Left lung (tissue), 10 donors: ENCODE data around the gene DHH. TPM values are rescaled to one million over a fixed set of nuclear protein-coding genes. Genes with fewer than 3 reads are reported as not detected.
A peak's percentile ranks its signal among the peaks of the same experiment; 100 is the strongest.

ENCODE experiments used
- ATAC-seq: fragments of 200-7000 bp; cut with Tn5 transposase; one replicate; pipeline ENCODE4 v1.9.1; 2020; ENCODE audit warnings: moderate library complexity
- DNase-seq, 4 donors: peaks; one replicate each; pipeline ENCODE4 v3.0.0-alpha.2; 2013 to 2020
- H3K27ac ChIP-seq, 2 donors: fragments of 200-600 bp; sonication (generic) in 1 of 2; one replicate each; pipeline versions ENCODE4 v1.5.0 to v1.8.0; 2020 to 2021
- H3K27me3 ChIP-seq, 2 donors: fragments of 200-600 bp; sonication (generic) in 1 of 2; one replicate each; pipeline versions ENCODE4 v1.5.0 to v1.8.0; 2020 to 2021
- H3K36me3 ChIP-seq, 2 donors: fragments of 200-600 bp; sonication (generic) in 1 of 2; one replicate each; pipeline versions ENCODE4 v1.5.0 to v1.8.0; 2020 to 2021
- H3K4me1 ChIP-seq, 2 donors: fragments of 200-600 bp; one replicate each; pipeline ENCODE4 v1.8.0; 2021
- H3K4me3 ChIP-seq, 2 donors: fragments of 200-600 bp; sonication (generic) in 1 of 2; one replicate each; pipeline versions ENCODE4 v1.5.0 to v1.8.0; 2020 to 2021; ENCODE audit warnings: mild to moderate bottlenecking in 1 of 2
- H3K9me3 ChIP-seq, 2 donors: fragments of 200-600 bp; sonication (generic) in 1 of 2; one replicate each; pipeline versions ENCODE4 v1.5.0 to v1.8.0; 2020 to 2021
- CTCF ChIP-seq, 2 donors: fragments of 200-600 bp; sonication (generic) in 1 of 2; IDR thresholded peaks; one replicate each; pipeline versions ENCODE4 v1.5.0 to v1.8.0; 2021; ENCODE audit warnings: antibody characterized with exemption in 2 of 2
- intact Hi-C, 2 donors: fragments of 100-400 bp; cut with DNase I; formaldehyde crosslinking; loops; one replicate each; pipeline versions ENCODE4 v1.11.2 to v1.14.2; 2022
- polyA plus RNA-seq, 6 donors: library from polyadenylated mRNA; unstranded; fragments of 120-200 nt; gene quantifications; one replicate each; pipeline ENCODE4 v1.2.1, GENCODE V29; 2013; ENCODE audit not compliant: insufficient read length in 6 of 6
- total RNA-seq, 2 donors: library from RNA; stranded (reverse); fragmentation: NEBNext Ultra II Directional; extraction: Animal tissue kit (Norgen Biotek cat#: 25700); gene quantifications; one replicate each; pipeline ENCODE4 v1.2.1, GENCODE V29; 2021
- donor health status: DM: no; HTN: yes; CAD: no.
- donor health status: DM: no; HTN: no; CAD: no.

The DHH gene
- total and polyA plus RNA-seq, 8 donors = 0.29 to 2.9 (median 0.75) TPM

- Histone ChIP-seq H3K36me3 (no peaks in the 10 kb centered on the region), H3K4me3 (peak overlapping the region; percentile 16 to 38), H3K9me3 (no peaks in the 10 kb centered on the region), H3K27me3 (peaks cover 55 to 70% of the 10 kb centered on the region in 2 donors), H3K4me1 (peaks cover 27 to 74% of the 10 kb centered on the region in 2 donors), H3K27ac (peak overlapping the region in 1 of 2 donors; percentile 55)
- ATAC-seq (no peak), DNase-seq (peak in 1 of 4 donors; percentile 85)
- TF ChIP-seq CTCF (IDR thresholded peaks at IDR 0.05) = peak in 1 of 2 donors; percentile 9
- intact Hi-C loops = loop anchor here in 1 of 2 donors (5.0 to 10.0 kb wide), 2 partner anchors 32 to 145 kb away; no protein-coding TSS in a partner anchor
Measured at GRCh38 chr12:49089821-49090773, 4.5 kb downstream of the DHH start.

GRCh38 chr12:49088932-49089330, 5.7 kb downstream of the DHH start:
- DNase-seq (no peak), ATAC-seq (no peak)
- peaks cover 16 to 62% of the 10 kb centered on the region in 2 donors for H3K4me1 ChIP-seq
- no peaks in the 10 kb centered on the region for H3K36me3 ChIP-seq
- H3K9me3 ChIP-seq = no peaks in the 10 kb centered on the region
- no peak for TF ChIP-seq CTCF (IDR thresholded peaks at IDR 0.05)
- H3K27me3 ChIP-seq = peaks cover 50 to 58% of the 10 kb centered on the region in 2 donors
- H3K4me3 ChIP-seq = no peak overlapping the region
- intact Hi-C loops = loop anchor here in 1 of 2 donors (5.0 to 10.0 kb wide), 2 partner anchors 33 to 146 kb away; no protein-coding TSS in a partner anchor
- no peak overlapping the region for H3K27ac ChIP-seq

GRCh38 chr12:49088150-49088931, 6.3 kb downstream of the DHH start:
- Histone ChIP-seq H3K9me3 (no peaks in the 10 kb centered on the region), H3K27ac (no peak overlapping the region), H3K36me3 (no peaks in the 10 kb centered on the region), H3K4me1 (peaks cover 13 to 56% of the 10 kb centered on the region in 2 donors), H3K4me3 (no peak overlapping the region), H3K27me3 (peaks cover 44 to 52% of the 10 kb centered on the region in 2 donors)
- intact Hi-C loops = loop anchor here in 1 of 2 donors (5.0 to 10.0 kb wide), 2 partner anchors 34 to 146 kb away; no protein-coding TSS in a partner anchor
- DNase-seq (peak; percentile 77 to 91 (median 84)), ATAC-seq (peak; percentile 97)
- TF ChIP-seq CTCF (IDR thresholded peaks at IDR 0.05) = peak; percentile 91 to 93

- Histone ChIP-seq H3K27me3 (peaks cover 22 to 30% of the 10 kb centered on the region in 2 donors), H3K36me3 (no peaks in the 10 kb centered on the region), H3K9me3 (no peaks in the 10 kb centered on the region), H3K4me3 (no peak overlapping the region), H3K4me1 (peaks cover 9 to 34% of the 10 kb centered on the region in 2 donors), H3K27ac (no peak overlapping the region)
- ATAC-seq (no peak), DNase-seq (no peak)
- no peak for TF ChIP-seq CTCF (IDR thresholded peaks at IDR 0.05)
- intact Hi-C loops = loop anchor here in 1 of 2 donors (5.0 to 10.0 kb wide), 2 partner anchors 36 to 149 kb away; no protein-coding TSS in a partner anchor
Measured at GRCh38 chr12:49086116-49086515, 8.5 kb downstream of the DHH start.
